Endothelial cell of umbilical vein (primary cell): ENCODE measurements around the gene MSH3. TPM values are rescaled to one million over a fixed set of nuclear protein-coding genes. Genes with fewer than 3 reads are reported as not detected.

Experiments used
- BruUV-seq: library from RNA; stranded (reverse); fragments of 400-500 nt; replicated peaks from 2 replicates; lab custom pipeline; 2021; lab: Mats Ljungman, UMichigan
- CTCF ChIA-PET: fragments of 300-600, 350-600 bp; sonication (Branson Sonifier 250); formaldehyde crosslinking; loops from one replicate; lab custom pipeline; 2021; ENCODE audit warnings: antibody characterized with exemption, inconsistent platforms; lab: Charles Lee
- POLR2A ChIA-PET: fragments of 300-600, 350-600 bp; sonication (Branson Sonifier 250); formaldehyde crosslinking; loops from one replicate; lab custom pipeline; 2021; ENCODE audit warnings: antibody characterized with exemption, inconsistent platforms; lab: Charles Lee
- DNase-seq: peaks from one replicate; pipeline ENCODE4 v3.0.0-alpha.2; 2011; ENCODE audit warnings: low read depth, low spot score
- FAIRE-seq: peaks from 2 replicates; lab custom pipeline; 2011; peaks lifted over from hg19 to GRCh38; lab: Jason Lieb, UNC
- H2AFZ ChIP-seq: 2 replicates; pipeline ENCODE4 v1.6.0; 2012; ENCODE audit warnings: low read depth, low read length, control low read depth, inconsistent platforms
- H3K27ac ChIP-seq: 2 replicates; pipeline ENCODE4 v1.5.1; 2011; ENCODE audit warnings: low read depth, mild to moderate bottlenecking, control low read depth, low read length, moderate library complexity; ENCODE audit not compliant: insufficient read depth
- H3K27me3 ChIP-seq, 2 experiments: 2 replicates each; pipeline versions ENCODE4 v1.6.0 to v1.6.1; 2011; ENCODE audit warnings: low read length in 2 of 2, mixed read lengths in 1 of 2; ENCODE audit not compliant: control insufficient read depth in 2 of 2, insufficient read depth in 2 of 2
- H3K36me3 ChIP-seq, 2 experiments: 2 replicates in 1 of 2; 3 replicates in 1 of 2; pipeline ENCODE4 v1.5.1; 2011; ENCODE audit warnings: low read length in 2 of 2, mild to moderate bottlenecking in 1 of 2, moderate library complexity in 1 of 2; ENCODE audit not compliant: control insufficient read depth in 2 of 2, insufficient read depth in 2 of 2; ENCODE audit errors: extremely low read depth in 1 of 2
- H3K4me1 ChIP-seq: 3 replicates; pipeline ENCODE4 v1.5.1; 2011; ENCODE audit warnings: mild to moderate bottlenecking, low read length; ENCODE audit not compliant: control insufficient read depth, insufficient read depth; ENCODE audit errors: extremely low read depth
- H3K4me2 ChIP-seq: 2 replicates; pipeline ENCODE4 v1.6.1; 2011; ENCODE audit warnings: low read length, control low read depth, mixed read lengths; ENCODE audit not compliant: insufficient read depth
- H3K4me3 ChIP-seq, 3 experiments: fragments of 200-600 bp in 1 of 3; sonication (generic), shearing (Covaris generic) in 1 of 3; replicated peaks in 1 of 3; 2 replicates each; pipeline ENCODE4 v1.5.1; 2011 to 2016; ENCODE audit warnings: control low read depth in 3 of 3, low read length in 3 of 3, mild to moderate bottlenecking in 2 of 3, inconsistent platforms in 1 of 3, low read depth in 1 of 3, moderate library complexity in 1 of 3; ENCODE audit not compliant: insufficient read depth in 1 of 3
- H3K79me2 ChIP-seq: 2 replicates; pipeline ENCODE4 v1.6.0; 2012; ENCODE audit warnings: low read length, inconsistent platforms; ENCODE audit not compliant: control insufficient read depth, insufficient read depth
- H3K9ac ChIP-seq: replicated peaks from 2 replicates; pipeline ENCODE3; 2011; ENCODE audit warnings: low read length, control low read depth; ENCODE audit not compliant: insufficient read depth; ENCODE audit errors: extremely low read depth
- H3K9me1 ChIP-seq: replicated peaks from 3 replicates; pipeline ENCODE4 v1.6.0; 2011; ENCODE audit warnings: mild to moderate bottlenecking, low read length; ENCODE audit not compliant: control insufficient read depth, insufficient read depth; ENCODE audit errors: extremely low read depth
- H3K9me3 ChIP-seq: replicated peaks from 2 replicates; pipeline ENCODE4 v1.5.1; 2012; ENCODE audit warnings: low read length, inconsistent platforms; ENCODE audit not compliant: control insufficient read depth, insufficient read depth
- H4K20me1 ChIP-seq: replicated peaks from 2 replicates; pipeline ENCODE3; 2011; ENCODE audit warnings: mild to moderate bottlenecking, low read length; ENCODE audit not compliant: control insufficient read depth, insufficient read depth; ENCODE audit errors: extremely low read depth
- CTCF ChIP-seq, 2 donors: IDR thresholded peaks; 1 replicate in 1 of 2; 2 replicates in 1 of 2; pipeline ENCODE4 v1.5.1; 2011; ENCODE audit warnings: low read length in 2 of 2, mild to moderate bottlenecking in 2 of 2, moderate library complexity in 2 of 2, control low read depth in 1 of 2, inconsistent platforms in 1 of 2, low read depth in 1 of 2; ENCODE audit not compliant: insufficient read depth in 1 of 2; ENCODE audit errors: extremely low read depth in 1 of 2
- EZH2 ChIP-seq: IDR thresholded peaks from 2 replicates; pipeline ENCODE4 v1.6.1; 2012; ENCODE audit warnings: borderline replicate concordance, low read depth, mild to moderate bottlenecking, moderate library complexity, low read length, inconsistent platforms; ENCODE audit not compliant: severe bottlenecking
- FOS ChIP-seq: IDR thresholded peaks from 2 replicates; pipeline ENCODE4 v1.6.1; 2011; ENCODE audit warnings: mild to moderate bottlenecking, low read length, moderate library complexity, borderline replicate concordance; ENCODE audit not compliant: insufficient read depth
- GATA2 ChIP-seq: IDR thresholded peaks from 2 replicates; pipeline ENCODE4 v1.7.0; 2011; ENCODE audit warnings: low read depth, mild to moderate bottlenecking, moderate library complexity, mixed read lengths, low read length; ENCODE audit not compliant: insufficient read length, insufficient read depth
- JUN ChIP-seq: IDR thresholded peaks from 2 replicates; pipeline ENCODE4 v1.6.1; 2011; ENCODE audit warnings: borderline replicate concordance, low read depth; ENCODE audit not compliant: insufficient read length, insufficient read depth
- MAX ChIP-seq: IDR thresholded peaks from 2 replicates; pipeline ENCODE4 v1.6.1; 2011; ENCODE audit not compliant: insufficient read depth, insufficient read length
- MYC ChIP-seq: IDR thresholded peaks from one replicate; pipeline ENCODE4 v1.6.1; 2011; ENCODE audit warnings: mild to moderate bottlenecking, low read depth, low read length
- POLR2A ChIP-seq: IDR thresholded peaks from 2 replicates; pipeline ENCODE4 v1.6.1; 2012; ENCODE audit warnings: low read depth, mild to moderate bottlenecking, control low read depth, low read length
- POLR2AphosphoS5 ChIP-seq: IDR thresholded peaks from 2 replicates; pipeline ENCODE4 v1.6.1; 2012; ENCODE audit warnings: low read depth, mild to moderate bottlenecking, control low read depth, low read length, moderate library complexity; ENCODE audit not compliant: insufficient read depth
- dilution Hi-C: fragments of 300-500 bp; cut with MboI; formaldehyde crosslinking; loops from one replicate; pipeline ENCODE4 v1.15.0; 2019; ENCODE audit warnings: low sequenced_read_pairs; ENCODE audit not compliant: extremely low pct_ligation_motif_present
- intact Hi-C: fragments of 100-400 bp; cut with micrococcal nuclease; formaldehyde crosslinking; loops from one replicate; pipeline ENCODE4 v1.10.0; 2022
- polyA plus RNA-seq, 4 experiments: library from polyadenylated mRNA; depleted of rRNA in 3 of 4; stranded (reverse) in 3 of 4; unstranded in 1 of 4; fragments of >200 nt; gene quantifications; 2 replicates each; pipeline versions ENCODE4 v1.2.1 to v1.2.3, GENCODE V29; 2011 to 2012; ENCODE audit warnings: missing spikeins in 1 of 4
- total RNA-seq: library from RNA; stranded (reverse); gene quantifications from 2 replicates; pipeline ENCODE4 v1.2.3, GENCODE V29; 2021

Gene MSH3
- total and polyA plus RNA-seq, 2 donors (not counting 3 experiments of a cell fraction or from before 2014, with no cell fraction given), result 2.0 to 13.0 TPM

DNA sequence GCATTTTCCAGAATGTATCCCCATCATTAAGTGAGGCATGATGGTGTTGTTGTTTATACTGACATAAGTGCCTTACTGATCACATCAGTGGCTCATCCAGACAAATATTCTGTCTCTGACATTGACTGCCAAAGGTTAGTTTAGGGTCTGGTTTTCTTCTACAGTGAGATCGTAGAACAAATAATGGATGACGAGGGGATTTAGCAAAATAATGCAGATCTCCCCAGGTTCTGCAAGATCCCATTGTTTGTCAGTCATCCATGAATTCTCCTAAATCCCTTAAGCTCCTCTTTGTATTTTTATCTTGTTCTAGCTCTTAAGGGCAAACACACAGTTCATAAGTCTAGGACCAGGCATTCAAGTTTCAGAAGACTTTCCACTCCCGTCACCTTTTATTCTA is 93.5 kb downstream of the MSH3 start:
- Histone ChIP-seq H3K79me2 (no peaks in the 10 kb centered on the region), H4K20me1 (no peaks in the 10 kb centered on the region), H3K4me2 (no peak overlapping the region), H3K9me1 (no peaks in the 10 kb centered on the region), H3K27ac (no peak overlapping the region), H3K4me1 (no peaks in the 10 kb centered on the region), H2AFZ (no peak overlapping the region), H3K9ac (no peak overlapping the region), H3K27me3 (no peaks in the 10 kb centered on the region), H3K4me3 (no peak overlapping the region), H3K36me3 (peaks cover 0 to 5% of the 10 kb centered on the region in 2 experiments), H3K9me3 (no peaks in the 10 kb centered on the region)
- TF ChIP-seq POLR2A (no peak), EZH2 (no peak), MAX (no peak), CTCF (IDR thresholded peaks at IDR 0.05; ENCODE audit: extremely low read depth in 1 of 2, insufficient read depth in 1 of 2, low read depth in 1 of 2, low read length in 2 of 2) (no peak), FOS (no peak), JUN (no peak), GATA2 (no peak), POLR2AphosphoS5 (no peak), MYC (no peak)
- FAIRE-seq (no peak), DNase-seq (no peak)
- intact Hi-C loops, result no loop called here
- dilution Hi-C loops, result no loop called here
- CTCF ChIA-PET, result no interaction called here
- BruUV-seq, result no TSS peak
- POLR2A ChIA-PET, result no interaction called here
